ENCODE data around the gene SERPINE2.

Gene SERPINE2

DNA sequence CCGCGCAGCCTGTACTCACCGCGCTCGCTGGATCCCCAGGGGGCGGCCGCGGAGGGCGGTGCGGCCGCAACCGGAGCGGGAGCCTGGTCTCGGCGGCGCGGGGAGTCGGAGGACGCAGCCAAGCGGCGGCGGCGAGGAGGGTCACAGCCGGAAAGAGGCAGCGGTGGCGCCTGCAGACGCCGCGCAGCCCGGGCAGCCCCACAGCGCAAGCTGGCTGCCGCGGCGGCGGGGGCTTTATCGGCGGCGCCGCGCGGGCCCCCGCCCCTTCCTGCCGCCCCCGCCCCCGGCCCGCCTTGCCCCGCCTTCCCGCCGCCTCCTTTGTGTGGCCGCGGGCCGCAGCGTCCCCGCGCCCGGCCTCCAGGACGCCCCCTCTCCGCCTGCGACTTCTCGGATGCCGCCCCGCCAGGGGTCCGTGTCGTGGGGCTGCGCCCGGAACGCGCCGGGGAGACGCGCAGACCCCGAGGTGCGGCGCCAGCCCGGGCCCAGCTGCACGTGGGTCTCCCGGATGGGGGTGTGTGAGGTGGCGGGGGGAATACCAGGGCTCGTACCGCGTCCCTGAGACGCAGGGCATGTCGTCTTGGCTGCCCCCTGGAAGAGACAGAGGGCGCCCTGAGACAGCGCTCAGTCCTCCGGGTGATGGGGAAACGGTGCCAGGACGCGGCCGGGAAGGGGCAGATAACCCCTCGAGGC is at the start of gene SERPINE2:
SERPINE2 (minus strand) TSS at position 207 of the 690 bp plus-strand sequence. CDS start 37,386 bp downstream, outside the sequence.
- in situ Hi-C loops (cut with HindIII; ENCODE audit: low pct_unique_long_range_greater_than_20kb, low sequenced_read_pairs), result no loop called here
- peak in 1 of 2 experiments; percentile 33 for DNase-seq (ENCODE audit: low read depth in 1 of 2, low spot score in 1 of 2)
- TF ChIP-seq JUND (IDR thresholded peaks at IDR 0.05; ENCODE audit: low read depth), result no peak

DNA sequence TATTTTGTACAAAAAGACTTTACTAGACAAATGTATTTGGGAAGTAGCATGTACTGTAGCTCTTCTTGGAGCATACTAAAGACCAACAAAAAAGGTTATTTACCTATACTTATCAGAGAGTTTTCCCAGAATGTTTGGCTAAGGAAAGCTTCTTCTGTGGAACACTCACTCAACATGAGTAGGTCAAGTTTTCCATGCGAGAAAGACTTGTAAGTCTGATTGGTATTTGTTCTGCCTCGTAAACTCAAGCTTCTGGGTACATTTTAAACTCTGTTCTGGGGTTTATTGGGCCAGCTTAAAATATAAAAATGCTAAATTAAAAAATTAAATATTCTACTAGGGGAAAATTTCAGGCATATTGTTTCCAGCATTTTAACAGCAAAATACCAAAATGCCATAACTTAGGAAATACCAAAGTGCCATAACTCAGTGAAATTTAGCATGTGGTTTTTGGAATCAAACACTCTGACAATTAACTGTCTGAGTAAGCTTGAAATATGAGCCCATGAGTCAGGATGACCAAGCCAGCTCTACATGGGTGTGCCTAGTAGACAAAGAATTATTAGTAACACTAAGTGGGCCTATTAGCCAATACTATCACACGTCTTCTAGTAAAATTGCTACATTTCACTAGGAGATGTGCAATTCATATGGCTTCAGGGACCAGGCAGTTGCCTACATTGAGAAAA is 47.3 kb upstream of the SERPINE2 start:
- no peak for TF ChIP-seq JUND (IDR thresholded peaks at IDR 0.05; ENCODE audit: low read depth)
- no peak for DNase-seq (ENCODE audit: low read depth in 1 of 2, low spot score in 1 of 2)

DNA sequence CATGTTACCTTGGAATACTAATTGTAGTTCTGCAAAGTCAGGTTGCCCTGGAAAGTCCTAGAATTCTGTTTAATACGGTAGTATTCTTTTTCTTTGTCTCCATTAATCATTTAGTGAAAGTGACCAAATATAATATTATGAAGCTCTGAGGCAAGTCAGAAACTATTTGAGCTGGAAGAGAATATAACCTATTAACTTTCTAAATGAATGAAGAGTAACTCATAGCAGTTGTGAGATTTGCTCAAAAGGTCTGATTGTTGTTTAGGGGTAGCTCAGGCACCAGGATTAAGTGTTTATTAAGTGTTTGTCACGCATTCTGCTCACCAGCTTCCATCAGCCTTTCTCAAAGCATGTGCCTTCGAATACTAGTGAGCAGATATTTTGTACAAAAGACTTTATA is 46.7 kb upstream of the SERPINE2 start:
- in situ Hi-C loops (cut with HindIII; ENCODE audit: low pct_unique_long_range_greater_than_20kb, low sequenced_read_pairs), result no loop called here
- DNase-seq (ENCODE audit: low read depth in 1 of 2, low spot score in 1 of 2), result no peak
- TF ChIP-seq JUND (IDR thresholded peaks at IDR 0.05; ENCODE audit: low read depth), result no peak

More for the DNA sequence above, 47.3 kb upstream of the SERPINE2 start:
- in situ Hi-C loops (cut with HindIII; ENCODE audit: low pct_unique_long_range_greater_than_20kb, low sequenced_read_pairs), result no loop called here

DNA sequence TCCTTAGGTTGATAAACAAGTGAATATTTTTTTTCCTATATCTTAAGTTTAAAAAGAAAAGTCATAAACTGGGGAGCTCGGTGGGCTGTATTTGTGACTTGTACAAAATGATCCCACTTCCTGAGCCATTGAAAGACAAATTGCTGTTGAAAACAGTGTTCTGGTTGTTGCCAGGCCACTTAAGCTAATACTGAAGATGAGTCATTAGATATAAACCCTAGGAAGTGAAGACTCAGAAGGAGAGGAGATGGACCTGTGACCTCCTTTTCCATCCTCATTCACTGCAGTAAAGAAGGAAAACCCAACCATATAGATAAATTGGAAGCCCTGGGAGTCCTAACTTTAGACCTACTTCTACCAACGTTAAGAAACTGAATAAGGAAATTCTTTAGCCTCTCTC is 46.2 kb upstream of the SERPINE2 start:
- no peak for TF ChIP-seq JUND (IDR thresholded peaks at IDR 0.05; ENCODE audit: low read depth)
- in situ Hi-C loops (cut with HindIII; ENCODE audit: low pct_unique_long_range_greater_than_20kb, low sequenced_read_pairs), result no loop called here
- DNase-seq (ENCODE audit: low read depth in 1 of 2, low spot score in 1 of 2), result no peak

GRCh38 chr2:224084266-224084892 is 45.3 kb upstream of the SERPINE2 start:
- in situ Hi-C loops (cut with HindIII; ENCODE audit: low pct_unique_long_range_greater_than_20kb, low sequenced_read_pairs), result no loop called here
- no peak for DNase-seq (ENCODE audit: low read depth in 1 of 2, low spot score in 1 of 2)
- no peak for TF ChIP-seq JUND (IDR thresholded peaks at IDR 0.05; ENCODE audit: low read depth)

DNA sequence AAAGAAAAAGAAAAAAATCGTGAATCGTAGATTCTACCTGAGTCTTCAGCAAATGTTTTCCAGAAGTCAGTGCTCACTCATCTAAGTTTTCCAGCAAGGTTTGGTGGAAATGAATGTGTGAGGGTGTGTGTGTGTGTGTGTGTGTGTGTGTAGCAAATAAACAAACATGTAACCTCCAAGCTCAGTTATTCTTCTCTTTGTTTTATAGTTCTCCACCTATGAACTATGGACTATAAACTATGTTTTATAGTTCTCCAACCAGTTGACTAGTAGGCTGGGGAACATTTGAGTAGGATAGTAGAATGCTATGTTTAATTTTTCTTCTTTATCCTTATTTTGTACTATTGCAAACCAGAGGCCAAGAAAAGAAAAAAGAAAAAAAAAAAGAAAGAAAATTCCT is 44.6 kb upstream of the SERPINE2 start:
- in situ Hi-C loops (cut with HindIII; ENCODE audit: low pct_unique_long_range_greater_than_20kb, low sequenced_read_pairs), result no loop called here
- no peak for DNase-seq (ENCODE audit: low read depth in 1 of 2, low spot score in 1 of 2)
- no peak for TF ChIP-seq JUND (IDR thresholded peaks at IDR 0.05; ENCODE audit: low read depth)

GRCh38 chr2:224078656-224079055 is 39.6 kb upstream of the SERPINE2 start:
- in situ Hi-C loops (cut with HindIII; ENCODE audit: low pct_unique_long_range_greater_than_20kb, low sequenced_read_pairs), result no loop called here
- DNase-seq (ENCODE audit: low read depth in 1 of 2, low spot score in 1 of 2), result no peak
- TF ChIP-seq JUND (IDR thresholded peaks at IDR 0.05; ENCODE audit: low read depth), result no peak

DNA sequence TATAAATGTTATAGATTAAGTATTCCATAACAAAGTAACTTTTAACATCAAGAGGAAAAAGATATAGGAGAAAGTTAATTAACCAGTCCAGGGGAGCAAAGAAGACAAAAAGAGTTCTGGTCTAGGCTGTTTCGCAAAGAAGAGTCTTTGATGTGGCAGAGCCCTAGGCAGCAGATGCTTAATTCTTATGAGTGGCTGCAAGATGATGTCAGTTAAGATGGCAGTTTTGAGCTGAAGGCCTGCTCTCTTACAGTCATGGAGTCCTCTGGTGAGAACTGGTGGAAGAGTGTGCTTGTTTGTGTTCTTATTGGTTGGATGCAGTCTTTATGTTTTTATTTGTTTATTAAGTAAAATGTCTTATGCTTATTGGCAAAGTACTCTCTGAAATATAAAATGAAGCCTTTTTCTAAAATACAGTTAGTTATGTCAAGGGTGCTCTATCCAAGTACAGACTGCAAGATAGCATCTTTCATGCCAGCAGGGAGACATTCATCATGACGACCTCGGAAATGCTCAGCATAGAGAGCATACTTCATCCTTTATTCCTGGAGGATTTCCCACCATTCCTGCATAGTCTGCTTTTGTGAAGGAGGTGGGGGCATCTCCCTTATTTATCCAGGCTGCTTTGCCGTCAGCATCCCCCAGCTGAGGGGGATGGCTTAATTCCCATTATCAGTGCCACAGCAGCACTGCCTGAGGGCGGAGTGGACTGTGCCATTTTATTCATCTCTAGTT is 38.9 kb upstream of the SERPINE2 start:
- in situ Hi-C loops (cut with HindIII; ENCODE audit: low pct_unique_long_range_greater_than_20kb, low sequenced_read_pairs), result no loop called here
- DNase-seq (ENCODE audit: low read depth in 1 of 2, low spot score in 1 of 2), result no peak

GRCh38 chr2:224075588-224075987 is 36.5 kb upstream of the SERPINE2 start:
- DNase-seq (ENCODE audit: low read depth in 1 of 2, low spot score in 1 of 2), result no peak
- in situ Hi-C loops (cut with HindIII; ENCODE audit: low pct_unique_long_range_greater_than_20kb, low sequenced_read_pairs), result no loop called here
- no peak for TF ChIP-seq JUND (IDR thresholded peaks at IDR 0.05; ENCODE audit: low read depth)

More for the DNA sequence above, 38.9 kb upstream of the SERPINE2 start:
- TF ChIP-seq JUND (IDR thresholded peaks at IDR 0.05; ENCODE audit: low read depth), result no peak

DNA sequence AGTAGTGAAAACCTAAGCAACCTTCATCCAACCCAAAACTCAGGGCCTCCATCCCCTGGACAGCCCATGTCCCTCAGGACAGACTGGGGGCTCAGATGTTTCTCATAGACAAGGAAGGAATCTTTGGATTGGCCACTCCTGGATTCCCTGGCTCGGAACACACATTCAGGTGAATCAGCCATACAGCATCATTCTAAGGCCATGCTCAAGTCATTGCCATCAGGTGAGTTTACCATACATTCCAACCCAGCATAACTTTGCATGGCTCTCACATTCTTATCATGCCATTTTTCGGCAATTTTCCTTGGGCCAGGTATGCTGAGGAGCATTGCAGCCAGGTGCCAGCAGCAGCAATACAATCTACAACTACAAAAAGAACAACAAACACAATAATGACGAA is 34.6 kb upstream of the SERPINE2 start:
- DNase-seq (ENCODE audit: low read depth in 1 of 2, low spot score in 1 of 2), result no peak
- in situ Hi-C loops (cut with HindIII; ENCODE audit: low pct_unique_long_range_greater_than_20kb, low sequenced_read_pairs), result no loop called here
- no peak for TF ChIP-seq JUND (IDR thresholded peaks at IDR 0.05; ENCODE audit: low read depth)

- in situ Hi-C loops (cut with HindIII; ENCODE audit: low pct_unique_long_range_greater_than_20kb, low sequenced_read_pairs), result no loop called here
- TF ChIP-seq JUND (IDR thresholded peaks at IDR 0.05; ENCODE audit: low read depth), result no peak
- DNase-seq (ENCODE audit: low read depth in 1 of 2, low spot score in 1 of 2), result no peak
Measured at GRCh38 chr2:224072541-224073188, 33.6 kb upstream of the SERPINE2 start.

GRCh38 chr2:224069172-224069571 is 30.1 kb upstream of the SERPINE2 start:
- DNase-seq (ENCODE audit: low read depth in 1 of 2, low spot score in 1 of 2), result no peak
- TF ChIP-seq JUND (IDR thresholded peaks at IDR 0.05; ENCODE audit: low read depth), result no peak
- in situ Hi-C loops (cut with HindIII; ENCODE audit: low pct_unique_long_range_greater_than_20kb, low sequenced_read_pairs), result no loop called here
